PC-9 (cell line): Measurements from ENCODE around the gene PLET1.

Source experiments
- CTCF ChIP-seq: fragments of 200-600 bp; sonication (generic); conservative IDR thresholded peaks from 2 replicates; pipeline ENCODE4 v1.6.1; 2017; ENCODE audit warnings: mixed run types, antibody characterized with exemption, mild to moderate bottlenecking, moderate library complexity
- EZH2 ChIP-seq: fragments of 200-600 bp; sonication (generic); IDR thresholded peaks from 2 replicates; pipeline ENCODE4 v1.8.0; 2017; ENCODE audit warnings: antibody characterized with exemption, low read depth

- no peak for TF ChIP-seq CTCF
- no peak for TF ChIP-seq EZH2
Measured at GRCh38 chr11:112215621-112216020, 45.0 kb downstream of the PLET1 start.
